ENCODE results near the gene TMEM100. TPM values are rescaled to one million over a fixed set of nuclear protein-coding genes. Genes with fewer than 3 reads are reported as not detected.

Gene TMEM100
- total and polyA plus RNA-seq, 2 donors from 2014 or later, result 0.67 to 7.2 TPM

DNA sequence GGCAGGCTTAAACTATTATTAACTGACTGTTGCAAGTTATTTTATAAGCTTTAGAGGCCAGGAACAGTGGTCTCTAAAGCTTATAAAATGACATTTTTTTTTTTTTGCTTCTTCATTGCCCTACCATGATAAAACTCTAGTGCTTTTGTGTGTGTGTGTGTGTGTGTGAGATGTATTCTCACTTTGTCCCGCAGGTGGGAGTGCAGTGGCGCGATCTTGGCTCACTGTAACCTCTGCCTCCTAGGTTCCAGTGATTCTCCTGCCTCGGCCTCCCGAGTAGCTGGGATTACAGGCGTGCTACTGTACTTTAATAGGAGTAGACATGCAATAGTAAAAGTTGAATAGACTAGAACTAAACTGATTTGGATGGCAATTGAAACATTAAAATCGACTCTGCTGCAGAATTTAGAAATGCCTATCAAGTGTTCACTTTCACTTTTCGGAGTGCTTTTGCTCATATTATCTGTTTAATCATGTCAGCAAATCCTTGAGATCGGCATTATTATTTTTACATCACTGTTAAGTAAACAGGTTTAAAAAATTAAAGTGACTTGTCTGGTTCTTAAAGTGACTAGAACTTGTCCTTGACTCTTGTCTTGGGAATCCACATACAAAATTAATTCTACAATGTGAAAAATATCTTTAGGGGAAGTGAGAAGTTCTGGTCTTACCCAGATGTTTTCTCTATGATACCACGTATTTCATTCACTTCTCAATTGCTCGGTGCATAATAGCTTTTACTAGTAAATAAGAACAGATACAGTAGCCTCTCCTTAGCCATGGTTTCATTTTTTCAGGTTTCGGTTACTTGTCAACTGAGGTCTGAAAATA, 19.8 kb upstream of the TMEM100 start:
- H3K9ac ChIP-seq (ENCODE audit: low read length in 3 of 3), result no peak overlapping the region
- FAIRE-seq (no peak), DNase-seq (no peak)
- H3K27me3 ChIP-seq (ENCODE audit: control insufficient read depth, insufficient read depth, low read length), result no peaks in the 10 kb centered on the region
- H3K27ac ChIP-seq (ENCODE audit: low read depth in 2 of 2, low read length in 2 of 2), result no peak overlapping the region
- H3K36me3 ChIP-seq (ENCODE audit: control insufficient read depth in 2 of 3, insufficient read depth in 3 of 3, low read length in 3 of 3), result no peaks in the 10 kb centered on the region
- no peak overlapping the region for H3K4me3 ChIP-seq (ENCODE audit: low read length in 3 of 3)
- no peaks in the 10 kb centered on the region for H3K9me3 ChIP-seq (ENCODE audit: control insufficient read depth in 2 of 3, insufficient read depth in 1 of 3, low read length in 3 of 3)
- intact Hi-C loops (cut with DNase I), result no loop called here
- TF ChIP-seq, protein P1, sequence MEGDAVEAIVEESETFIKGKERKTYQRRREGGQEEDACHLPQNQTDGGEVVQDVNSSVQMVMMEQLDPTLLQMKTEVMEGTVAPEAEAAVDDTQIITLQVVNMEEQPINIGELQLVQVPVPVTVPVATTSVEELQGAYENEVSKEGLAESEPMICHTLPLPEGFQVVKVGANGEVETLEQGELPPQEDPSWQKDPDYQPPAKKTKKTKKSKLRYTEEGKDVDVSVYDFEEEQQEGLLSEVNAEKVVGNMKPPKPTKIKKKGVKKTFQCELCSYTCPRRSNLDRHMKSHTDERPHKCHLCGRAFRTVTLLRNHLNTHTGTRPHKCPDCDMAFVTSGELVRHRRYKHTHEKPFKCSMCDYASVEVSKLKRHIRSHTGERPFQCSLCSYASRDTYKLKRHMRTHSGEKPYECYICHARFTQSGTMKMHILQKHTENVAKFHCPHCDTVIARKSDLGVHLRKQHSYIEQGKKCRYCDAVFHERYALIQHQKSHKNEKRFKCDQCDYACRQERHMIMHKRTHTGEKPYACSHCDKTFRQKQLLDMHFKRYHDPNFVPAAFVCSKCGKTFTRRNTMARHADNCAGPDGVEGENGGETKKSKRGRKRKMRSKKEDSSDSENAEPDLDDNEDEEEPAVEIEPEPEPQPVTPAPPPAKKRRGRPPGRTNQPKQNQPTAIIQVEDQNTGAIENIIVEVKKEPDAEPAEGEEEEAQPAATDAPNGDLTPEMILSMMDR (IDR thresholded peaks at IDR 0.05; ENCODE audit: borderline replicate concordance, extremely low read depth, insufficient read depth), result no peak
- no peaks in the 10 kb centered on the region for H3K4me1 ChIP-seq (ENCODE audit: control insufficient read depth in 2 of 3, insufficient read depth in 2 of 3, low read depth in 1 of 3, low read length in 3 of 3)

DNA sequence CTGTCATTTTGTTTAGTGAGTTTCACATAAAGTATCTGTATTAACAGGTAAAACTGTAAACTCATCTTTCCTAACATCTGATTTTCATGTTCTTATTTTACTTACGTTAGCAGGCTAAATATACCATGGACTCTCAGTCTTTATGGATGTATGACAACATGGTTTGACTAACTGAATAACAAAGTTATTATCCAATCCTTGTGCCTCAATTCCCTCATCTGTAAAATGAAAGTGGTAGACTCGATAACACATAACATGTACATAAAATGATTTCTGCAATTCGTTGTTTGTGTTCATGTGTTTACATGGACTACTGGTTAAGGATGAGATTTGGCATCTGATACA, 18.7 kb upstream of the TMEM100 start:
- no peaks in the 10 kb centered on the region for H3K36me3 ChIP-seq (ENCODE audit: control insufficient read depth in 2 of 3, insufficient read depth in 3 of 3, low read length in 3 of 3)
- TF ChIP-seq, protein P1 (IDR thresholded peaks at IDR 0.05; ENCODE audit: borderline replicate concordance, extremely low read depth, insufficient read depth), result no peak
- H3K9ac ChIP-seq (ENCODE audit: low read length in 3 of 3), result no peak overlapping the region
- H3K27ac ChIP-seq (ENCODE audit: low read depth in 2 of 2, low read length in 2 of 2), result no peak overlapping the region
- intact Hi-C loops (cut with DNase I), result no loop called here
- DNase-seq (no peak), FAIRE-seq (no peak)
- no peaks in the 10 kb centered on the region for H3K9me3 ChIP-seq (ENCODE audit: control insufficient read depth in 2 of 3, insufficient read depth in 1 of 3, low read length in 3 of 3)
- H3K4me1 ChIP-seq (ENCODE audit: control insufficient read depth in 2 of 3, insufficient read depth in 2 of 3, low read depth in 1 of 3, low read length in 3 of 3), result no peaks in the 10 kb centered on the region
- no peaks in the 10 kb centered on the region for H3K27me3 ChIP-seq (ENCODE audit: control insufficient read depth, insufficient read depth, low read length)
- no peak overlapping the region for H3K4me3 ChIP-seq (ENCODE audit: low read length in 3 of 3)

DNA sequence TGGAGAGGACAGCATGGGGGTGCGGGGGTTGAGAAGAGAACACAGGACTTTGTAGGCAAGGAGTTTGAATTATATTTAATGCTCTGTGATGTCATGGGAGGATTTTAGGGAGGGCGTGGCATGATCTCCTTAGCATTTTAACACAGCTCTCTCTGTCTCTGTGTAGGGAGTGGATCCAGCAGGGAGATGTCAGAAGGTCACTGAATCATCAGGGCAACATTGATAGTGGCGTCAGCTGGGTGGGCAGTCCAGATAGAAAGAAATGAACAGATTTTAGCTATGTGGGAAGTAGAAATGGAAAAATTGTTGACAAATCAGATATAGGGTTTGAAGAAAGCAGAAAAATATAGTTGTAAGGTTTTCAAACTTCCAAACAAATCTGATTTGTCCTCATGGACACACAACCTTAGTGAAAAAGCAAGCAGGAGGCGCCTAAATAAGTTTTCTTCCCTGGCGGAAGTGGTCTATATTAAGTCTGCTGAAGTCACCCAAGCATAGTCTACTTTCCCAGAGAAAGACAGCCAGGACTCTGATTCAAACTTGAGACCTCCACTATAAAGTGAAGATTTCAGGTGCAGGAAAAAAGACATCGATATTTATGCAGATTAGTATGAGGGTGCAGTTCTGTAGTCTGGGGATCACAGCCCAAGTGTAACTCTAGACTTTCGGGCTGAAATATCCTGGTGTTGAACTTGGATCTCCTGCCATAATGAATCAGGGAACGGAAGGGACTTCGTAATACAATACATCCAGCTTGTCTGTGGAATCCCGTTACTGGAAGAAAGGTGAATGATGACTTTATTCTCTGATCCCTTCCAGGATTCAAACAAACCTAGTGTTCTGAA, 18.1 kb upstream of the TMEM100 start:
- intact Hi-C loops (cut with DNase I), result no loop called here
- TF ChIP-seq, protein P1 (IDR thresholded peaks at IDR 0.05; ENCODE audit: borderline replicate concordance, extremely low read depth, insufficient read depth), result no peak
- H3K9me3 ChIP-seq (ENCODE audit: control insufficient read depth in 2 of 3, insufficient read depth in 1 of 3, low read length in 3 of 3), result no peaks in the 10 kb centered on the region
- no peaks in the 10 kb centered on the region for H3K27me3 ChIP-seq (ENCODE audit: control insufficient read depth, insufficient read depth, low read length)
- H3K4me1 ChIP-seq (ENCODE audit: control insufficient read depth in 2 of 3, insufficient read depth in 2 of 3, low read depth in 1 of 3, low read length in 3 of 3), result no peaks in the 10 kb centered on the region
- H3K9ac ChIP-seq (ENCODE audit: low read length in 3 of 3), result no peak overlapping the region
- no peak overlapping the region for H3K27ac ChIP-seq (ENCODE audit: low read depth in 2 of 2, low read length in 2 of 2)
- FAIRE-seq (no peak), DNase-seq (peak in 3 of 5 donors; percentile 42 to 91 (median 81))
- H3K36me3 ChIP-seq (ENCODE audit: control insufficient read depth in 2 of 3, insufficient read depth in 3 of 3, low read length in 3 of 3), result no peaks in the 10 kb centered on the region
- H3K4me3 ChIP-seq (ENCODE audit: low read length in 3 of 3), result no peak overlapping the region

All from kidney (tissue), 14 donors.